Prostate gland (tissue), 2 donors: Measurements from ENCODE around the gene TRAF2. TPM values are rescaled to one million over a fixed set of nuclear protein-coding genes. Genes with fewer than 3 reads are reported as not detected.

Experiments used
- DNase-seq: peaks from one replicate; pipeline ENCODE4 v3.0.0-alpha.2; 2019; ENCODE audit warnings: low spot score
- H3K27ac ChIP-seq, 2 donors: fragments of 200-600 bp; sonication (generic); 2 replicates each; pipeline ENCODE4 v1.5.1; 2017 to 2019
- H3K27me3 ChIP-seq: fragments of 200-600 bp; sonication (generic); replicated peaks from 2 replicates; pipeline ENCODE4 v1.5.1; 2019; ENCODE audit not compliant: insufficient read depth
- H3K36me3 ChIP-seq, 2 donors: fragments of 200-600 bp; sonication (generic); 1 replicate in 1 of 2; 2 replicates in 1 of 2; pipeline versions ENCODE4 v1.5.1 to v1.8.1; 2017 to 2019
- H3K4me1 ChIP-seq: fragments of 200-600 bp; sonication (generic); replicated peaks from 2 replicates; pipeline ENCODE4 v1.5.1; 2019
- H3K4me3 ChIP-seq, 2 donors: fragments of 200-600 bp; sonication (generic); 2 replicates each; pipeline ENCODE4 v1.5.1; 2017 to 2019
- H3K9me3 ChIP-seq: fragments of 200-600 bp; sonication (generic); 2 replicates; pipeline ENCODE4 v1.5.1; 2017
- POLR2A ChIP-seq: fragments of 450-650 bp; IDR thresholded peaks from one replicate; pipeline ENCODE4 v1.6.1; 2016; ENCODE audit warnings: antibody characterized with exemption, mild to moderate bottlenecking
- POLR2AphosphoS5 ChIP-seq: sonication (generic); formaldehyde crosslinking; IDR thresholded peaks from one replicate; pipeline ENCODE4 v1.6.1; 2017; ENCODE audit warnings: antibody characterized with exemption
- WGBS: methylation state at CpG from one replicate; pipeline ENCODE4 v1.1.5; 2018; 5-methylcytosine and 5-hydroxymethylcytosine counted together
- intact Hi-C: fragments of 100-400 bp; cut with DNase I; formaldehyde crosslinking; loops from one replicate; pipeline ENCODE4 v1.14.2; 2022
- total RNA-seq, 2 donors: library from RNA; depleted of rRNA; stranded (reverse); fragments of >200 nt; gene quantifications; one replicate each; pipeline ENCODE4 v1.1.0, GENCODE V29; 2016
- TF ChIP-seq, protein P1 (sequence below), 4 experiments: fragments of 200-600 bp in 2 of 4; fragments of 450-650 bp in 2 of 4; sonication (generic) in 2 of 4; IDR thresholded peaks; 1 replicate in 3 of 4; 2 replicates in 1 of 4; pipeline ENCODE4 v1.5.1; 2016 to 2019; ENCODE audit warnings: antibody characterized with exemption in 4 of 4, mild to moderate bottlenecking in 2 of 4, moderate library complexity in 2 of 4

TRAF2 gene
- total RNA-seq, 2 donors from 2014 or later = 23.6 to 24.2 TPM

DNA sequence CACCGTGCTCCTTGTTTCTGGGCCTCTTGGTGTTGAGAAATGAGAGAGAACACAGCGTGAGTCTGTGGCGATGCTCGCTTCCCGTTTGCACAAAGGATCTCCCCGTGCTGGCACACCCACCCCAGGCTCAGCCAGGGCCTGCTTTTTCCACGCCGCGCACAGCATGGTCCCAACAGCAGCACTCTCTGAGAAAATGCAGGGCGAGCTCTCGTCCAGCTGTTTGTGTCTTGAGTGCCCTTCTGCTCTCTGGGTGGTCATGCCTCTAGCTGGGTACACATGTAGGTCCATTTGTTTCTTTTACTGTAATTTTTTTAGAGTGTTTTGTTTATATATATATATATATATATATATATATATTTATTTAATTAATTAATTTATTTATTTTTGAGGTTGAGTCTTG is 31.6 kb downstream of the TRAF2 start:
- Histone ChIP-seq H3K9me3 (no peaks in the 10 kb centered on the region), H3K27me3 (no peaks in the 10 kb centered on the region), H3K4me3 (no peak overlapping the region), H3K36me3 (peaks cover 6 to 18% of the 10 kb centered on the region in 2 donors), H3K4me1 (no peaks in the 10 kb centered on the region), H3K27ac (no peak overlapping the region)
- intact Hi-C loops = no loop called here
- 86% methylated on average over 11 of the region's 11 CpGs for WGBS
- DNase-seq = no peak
- TF ChIP-seq POLR2A = no peak
- TF ChIP-seq, protein P1, sequence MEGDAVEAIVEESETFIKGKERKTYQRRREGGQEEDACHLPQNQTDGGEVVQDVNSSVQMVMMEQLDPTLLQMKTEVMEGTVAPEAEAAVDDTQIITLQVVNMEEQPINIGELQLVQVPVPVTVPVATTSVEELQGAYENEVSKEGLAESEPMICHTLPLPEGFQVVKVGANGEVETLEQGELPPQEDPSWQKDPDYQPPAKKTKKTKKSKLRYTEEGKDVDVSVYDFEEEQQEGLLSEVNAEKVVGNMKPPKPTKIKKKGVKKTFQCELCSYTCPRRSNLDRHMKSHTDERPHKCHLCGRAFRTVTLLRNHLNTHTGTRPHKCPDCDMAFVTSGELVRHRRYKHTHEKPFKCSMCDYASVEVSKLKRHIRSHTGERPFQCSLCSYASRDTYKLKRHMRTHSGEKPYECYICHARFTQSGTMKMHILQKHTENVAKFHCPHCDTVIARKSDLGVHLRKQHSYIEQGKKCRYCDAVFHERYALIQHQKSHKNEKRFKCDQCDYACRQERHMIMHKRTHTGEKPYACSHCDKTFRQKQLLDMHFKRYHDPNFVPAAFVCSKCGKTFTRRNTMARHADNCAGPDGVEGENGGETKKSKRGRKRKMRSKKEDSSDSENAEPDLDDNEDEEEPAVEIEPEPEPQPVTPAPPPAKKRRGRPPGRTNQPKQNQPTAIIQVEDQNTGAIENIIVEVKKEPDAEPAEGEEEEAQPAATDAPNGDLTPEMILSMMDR (IDR thresholded peaks at IDR 0.05) = no peak
- no peak for TF ChIP-seq POLR2AphosphoS5

DNA sequence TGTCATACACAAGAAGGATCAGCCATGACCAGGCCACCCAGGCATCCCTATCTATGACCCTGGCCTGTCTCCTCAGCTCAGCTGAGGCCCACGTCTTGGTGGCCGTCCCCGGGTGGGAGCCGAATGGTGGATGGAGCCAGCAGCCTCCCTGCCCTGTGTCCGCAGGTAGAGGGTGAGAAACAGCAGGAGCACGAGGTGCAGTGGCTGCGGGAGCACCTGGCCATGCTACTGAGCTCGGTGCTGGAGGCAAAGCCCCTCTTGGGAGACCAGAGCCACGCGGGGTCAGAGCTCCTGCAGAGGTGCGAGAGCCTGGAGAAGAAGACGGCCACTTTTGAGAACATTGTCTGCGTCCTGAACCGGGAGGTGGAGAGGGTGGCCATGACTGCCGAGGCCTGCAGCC is 33.8 kb downstream of the TRAF2 start:
- WGBS = 96% methylated on average over 15 of the region's 15 CpGs
- H3K27ac ChIP-seq = no peak overlapping the region
- H3K27me3 ChIP-seq = no peaks in the 10 kb centered on the region
- H3K4me1 ChIP-seq = no peaks in the 10 kb centered on the region
- H3K36me3 ChIP-seq = peaks cover 6 to 18% of the 10 kb centered on the region in 2 donors
- intact Hi-C loops = no loop called here
- no peaks in the 10 kb centered on the region for H3K9me3 ChIP-seq
- DNase-seq = no peak
- no peak overlapping the region for H3K4me3 ChIP-seq
- TF ChIP-seq, protein P1 (IDR thresholded peaks at IDR 0.05) = no peak
- TF ChIP-seq POLR2A (no peak), POLR2AphosphoS5 (no peak)

DNA sequence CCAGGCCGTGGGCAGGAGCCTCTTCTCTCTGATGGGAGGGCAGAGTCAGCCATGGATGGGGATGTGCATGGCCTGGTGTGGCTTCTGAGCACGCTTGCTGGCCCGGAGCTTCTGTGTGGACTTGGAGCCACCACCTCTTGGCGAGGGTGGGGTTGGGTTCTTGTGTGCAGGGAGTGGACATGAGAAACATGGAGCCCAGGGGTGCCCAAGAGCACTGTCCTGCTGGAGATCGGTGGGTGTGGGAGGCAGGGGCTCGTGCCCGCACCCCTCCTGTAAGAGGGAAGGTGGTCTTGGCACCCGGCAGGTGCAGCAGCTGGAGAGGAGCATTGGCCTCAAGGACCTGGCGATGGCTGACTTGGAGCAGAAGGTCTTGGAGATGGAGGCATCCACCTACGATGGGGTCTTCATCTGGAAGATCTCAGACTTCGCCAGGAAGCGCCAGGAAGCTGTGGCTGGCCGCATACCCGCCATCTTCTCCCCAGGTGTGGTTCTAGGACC is 34.5 kb downstream of the TRAF2 start:
- Histone ChIP-seq H3K4me3 (no peak overlapping the region), H3K9me3 (no peaks in the 10 kb centered on the region), H3K36me3 (peaks cover 6 to 18% of the 10 kb centered on the region in 2 donors), H3K27me3 (no peaks in the 10 kb centered on the region), H3K4me1 (no peaks in the 10 kb centered on the region), H3K27ac (no peak overlapping the region)
- TF ChIP-seq POLR2A (no peak), POLR2AphosphoS5 (no peak)
- TF ChIP-seq, protein P1 (IDR thresholded peaks at IDR 0.05) = no peak
- intact Hi-C loops = no loop called here
- WGBS = 94% methylated on average over 14 of the region's 14 CpGs
- no peak for DNase-seq

DNA sequence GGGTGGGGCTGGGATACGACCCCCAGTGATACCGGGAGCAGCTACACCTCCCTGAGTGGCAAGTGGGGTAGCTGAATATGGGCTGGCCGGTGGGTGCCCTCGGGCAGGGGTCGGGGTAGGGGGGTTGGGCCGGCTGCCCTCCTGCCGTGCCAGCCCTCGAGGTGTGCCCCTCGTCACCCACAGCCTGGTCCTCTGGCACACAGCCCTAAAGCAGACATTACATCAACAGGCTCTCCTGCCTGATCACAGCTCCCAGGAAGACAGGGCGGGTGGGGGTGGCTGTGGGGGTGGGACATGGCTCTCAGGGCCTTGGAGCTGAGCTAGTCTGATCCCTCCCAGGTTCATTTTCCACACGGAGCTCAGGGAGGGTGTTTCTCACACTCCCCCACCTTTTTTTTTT is 35.0 kb downstream of the TRAF2 start:
- no peaks in the 10 kb centered on the region for H3K4me1 ChIP-seq
- no peak overlapping the region for H3K4me3 ChIP-seq
- no peak for DNase-seq
- TF ChIP-seq, protein P1 (IDR thresholded peaks at IDR 0.05) = no peak
- TF ChIP-seq POLR2A (no peak), POLR2AphosphoS5 (no peak)
- peaks cover 10 to 18% of the 10 kb centered on the region in 2 donors for H3K36me3 ChIP-seq
- H3K27me3 ChIP-seq = no peaks in the 10 kb centered on the region
- WGBS = 91% methylated on average over 11 of the region's 11 CpGs
- H3K9me3 ChIP-seq = no peaks in the 10 kb centered on the region
- intact Hi-C loops = no loop called here
- no peak overlapping the region for H3K27ac ChIP-seq

DNA sequence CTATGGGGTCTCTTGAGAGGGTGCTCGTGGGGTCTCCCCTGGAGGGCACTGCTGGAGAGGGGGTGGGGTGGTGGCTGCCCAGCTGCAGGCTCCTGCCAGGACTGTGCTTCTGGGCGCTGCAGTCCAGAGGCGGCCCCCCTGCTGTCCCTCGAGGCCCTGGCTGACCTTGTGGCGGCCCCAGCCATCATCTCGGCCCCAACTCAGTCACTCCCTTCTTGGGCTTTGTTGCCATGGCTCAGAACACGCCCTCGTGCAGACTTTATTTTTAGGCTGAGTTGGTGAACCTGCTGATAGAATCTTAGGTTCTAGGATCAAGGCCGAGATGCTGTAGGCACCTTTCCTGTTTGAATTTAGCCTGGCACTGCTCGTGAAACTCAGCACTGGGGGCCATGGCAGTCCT is 35.4 kb downstream of the TRAF2 start:
- Histone ChIP-seq H3K9me3 (no peaks in the 10 kb centered on the region), H3K36me3 (peaks cover 11 to 18% of the 10 kb centered on the region in 2 donors), H3K4me3 (no peak overlapping the region), H3K4me1 (no peaks in the 10 kb centered on the region), H3K27ac (no peak overlapping the region), H3K27me3 (no peaks in the 10 kb centered on the region)
- intact Hi-C loops = no loop called here
- WGBS = 80% methylated on average over 10 of the region's 10 CpGs
- no peak for DNase-seq
- no peak for TF ChIP-seq POLR2A
- no peak for TF ChIP-seq POLR2AphosphoS5
- TF ChIP-seq, protein P1 (IDR thresholded peaks at IDR 0.05) = no peak
